CD4-positive, alpha-beta T cell (primary cell): Measurements from ENCODE around the gene PTPRK. TPM values are rescaled to one million over a fixed set of nuclear protein-coding genes. Genes with fewer than 3 reads are reported as not detected.

Experiments used
- ATAC-seq: fragments of 200-7000 bp; cut with Tn5 transposase; one replicate; pipeline ENCODE4 v1.10.0; 2022; ENCODE audit warnings: mild to moderate bottlenecking; ENCODE audit not compliant: poor library complexity
- CTCF ChIA-PET: fragments of 350-600 bp; sonication (Branson Sonifier 250); formaldehyde crosslinking; loops from one replicate; lab custom pipeline; 2021; ENCODE audit warnings: antibody characterized with exemption, inconsistent platforms; lab: Charles Lee
- POLR2A ChIA-PET: fragments of 350-600 bp; sonication (Branson Sonifier 250); formaldehyde crosslinking; loops from one replicate; lab custom pipeline; 2021; ENCODE audit warnings: antibody characterized with exemption, inconsistent platforms; lab: Charles Lee
- DNase-seq, 14 experiments: peaks; one replicate each; pipeline ENCODE4 v3.0.0-alpha.2; 2013 to 2020; ENCODE audit warnings: mixed read lengths in 2 of 14
- H3K27ac ChIP-seq, 2 donors: one replicate each; pipeline versions ENCODE4 v1.5.1 to v1.7.0; 2013; ENCODE audit warnings: low read length in 2 of 2, low read depth in 1 of 2, mild to moderate bottlenecking in 1 of 2
- H3K27me3 ChIP-seq, 2 experiments: 1 replicate in 1 of 2; 2 replicates in 1 of 2; pipeline versions ENCODE4 v1.6.1 to v1.7.0; 2013; ENCODE audit warnings: low read length in 2 of 2, control low read depth in 1 of 2, mild to moderate bottlenecking in 1 of 2, moderate library complexity in 1 of 2; ENCODE audit not compliant: insufficient read depth in 2 of 2, control insufficient read depth in 1 of 2
- H3K36me3 ChIP-seq: one replicate; pipeline ENCODE4 v1.6.1; 2013; ENCODE audit warnings: low read length, control low read depth; ENCODE audit not compliant: insufficient read depth
- H3K4me1 ChIP-seq: one replicate; pipeline ENCODE4 v1.6.1; 2013; ENCODE audit warnings: low read length, control low read depth; ENCODE audit not compliant: insufficient read depth
- H3K4me3 ChIP-seq: one replicate; pipeline ENCODE4 v1.5.1; 2013; ENCODE audit warnings: mild to moderate bottlenecking, low read length, moderate library complexity
- H3K9me3 ChIP-seq, 2 experiments: 1 replicate in 1 of 2; 2 replicates in 1 of 2; pipeline versions ENCODE4 v1.6.1 to v1.7.0; 2013; ENCODE audit warnings: low read length in 2 of 2, mild to moderate bottlenecking in 2 of 2, control low read depth in 1 of 2, moderate library complexity in 1 of 2; ENCODE audit not compliant: control insufficient read depth in 1 of 2, insufficient read depth in 1 of 2
- H3K27ac Mint-ChIP-seq: one replicate; pipeline ENCODE4 v1.8.0; 2020; ENCODE audit warnings: mixed read lengths
- H3K27me3 Mint-ChIP-seq: one replicate; pipeline ENCODE4 v1.8.0; 2021; ENCODE audit warnings: mixed read lengths
- H3K36me3 Mint-ChIP-seq: one replicate; pipeline ENCODE4 v1.8.0; 2021; ENCODE audit warnings: low read depth, mixed read lengths
- H3K4me1 Mint-ChIP-seq: one replicate; pipeline ENCODE4 v1.8.0; 2021; ENCODE audit warnings: low read depth, mixed read lengths
- H3K4me3 Mint-ChIP-seq: one replicate; pipeline ENCODE4 v1.8.0; 2020; ENCODE audit warnings: mild to moderate bottlenecking, mixed read lengths
- H3K9me3 Mint-ChIP-seq: one replicate; pipeline ENCODE4 v1.8.0; 2020; ENCODE audit warnings: mixed read lengths
- intact Hi-C, 2 experiments: fragments of 100-400 bp; cut with DNase I in 1 of 2; cut with micrococcal nuclease in 1 of 2; formaldehyde crosslinking; loops; one replicate each; pipeline versions ENCODE4 v1.15.1 to v1.9.0; 2023 to 2025; cut with DNase I, micrococcal nuclease
- total RNA-seq, 174 experiments: library from RNA in 2 of 174; stranded (reverse) in 2 of 174; gene quantifications; one replicate each; pipeline ENCODE4 v1.2.3 and lab custom pipeline; 2021 to 2026
- TF ChIP-seq, protein P1 (sequence below): fragments of 200-600 bp; IDR thresholded peaks from one replicate; pipeline ENCODE4 v1.8.0; 2022; ENCODE audit warnings: antibody characterized with exemption, mild to moderate bottlenecking

Gene PTPRK
- total RNA-seq, 2 experiments from 2014 or later = 8.4 to 10.3 TPM

DNA sequence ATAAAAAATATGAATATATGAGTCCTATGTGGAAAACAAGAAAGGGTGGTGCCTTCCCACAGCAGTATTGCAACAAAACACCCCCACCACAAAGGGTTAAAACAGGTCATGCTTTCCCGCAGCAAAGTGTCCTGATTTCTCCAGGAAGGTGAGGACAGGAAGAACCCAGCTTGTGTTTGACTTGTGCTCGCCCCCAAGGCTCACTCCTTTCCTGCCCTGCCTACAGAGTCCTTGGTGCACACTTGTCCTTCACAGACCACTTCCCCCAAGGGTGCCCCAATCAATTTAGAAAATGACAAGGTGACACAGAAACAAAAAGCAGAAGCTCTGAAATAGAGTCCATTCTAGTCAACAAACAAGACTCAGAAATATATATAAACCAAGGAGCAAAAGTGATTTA lies 237.4 kb downstream of the PTPRK start:
- Mint-ChIP-seq H3K27ac (no peak overlapping the region), H3K4me1 (peaks cover 7% of the 10 kb centered on the region), H3K27me3 (no peaks in the 10 kb centered on the region), H3K9me3 (no peaks in the 10 kb centered on the region), H3K4me3 (no peak overlapping the region), H3K36me3 (no peaks in the 10 kb centered on the region)
- Histone ChIP-seq H3K27me3 (no peaks in the 10 kb centered on the region), H3K27ac (no peak overlapping the region), H3K36me3 (no peaks in the 10 kb centered on the region), H3K4me3 (no peak overlapping the region), H3K9me3 (no peaks in the 10 kb centered on the region), H3K4me1 (no peaks in the 10 kb centered on the region)
- CTCF ChIA-PET = no interaction called here
- ATAC-seq (no peak), DNase-seq (no peak)
- intact Hi-C loops = no loop called here
- TF ChIP-seq, protein P1, sequence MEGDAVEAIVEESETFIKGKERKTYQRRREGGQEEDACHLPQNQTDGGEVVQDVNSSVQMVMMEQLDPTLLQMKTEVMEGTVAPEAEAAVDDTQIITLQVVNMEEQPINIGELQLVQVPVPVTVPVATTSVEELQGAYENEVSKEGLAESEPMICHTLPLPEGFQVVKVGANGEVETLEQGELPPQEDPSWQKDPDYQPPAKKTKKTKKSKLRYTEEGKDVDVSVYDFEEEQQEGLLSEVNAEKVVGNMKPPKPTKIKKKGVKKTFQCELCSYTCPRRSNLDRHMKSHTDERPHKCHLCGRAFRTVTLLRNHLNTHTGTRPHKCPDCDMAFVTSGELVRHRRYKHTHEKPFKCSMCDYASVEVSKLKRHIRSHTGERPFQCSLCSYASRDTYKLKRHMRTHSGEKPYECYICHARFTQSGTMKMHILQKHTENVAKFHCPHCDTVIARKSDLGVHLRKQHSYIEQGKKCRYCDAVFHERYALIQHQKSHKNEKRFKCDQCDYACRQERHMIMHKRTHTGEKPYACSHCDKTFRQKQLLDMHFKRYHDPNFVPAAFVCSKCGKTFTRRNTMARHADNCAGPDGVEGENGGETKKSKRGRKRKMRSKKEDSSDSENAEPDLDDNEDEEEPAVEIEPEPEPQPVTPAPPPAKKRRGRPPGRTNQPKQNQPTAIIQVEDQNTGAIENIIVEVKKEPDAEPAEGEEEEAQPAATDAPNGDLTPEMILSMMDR = no peak
- POLR2A ChIA-PET = no interaction called here

DNA sequence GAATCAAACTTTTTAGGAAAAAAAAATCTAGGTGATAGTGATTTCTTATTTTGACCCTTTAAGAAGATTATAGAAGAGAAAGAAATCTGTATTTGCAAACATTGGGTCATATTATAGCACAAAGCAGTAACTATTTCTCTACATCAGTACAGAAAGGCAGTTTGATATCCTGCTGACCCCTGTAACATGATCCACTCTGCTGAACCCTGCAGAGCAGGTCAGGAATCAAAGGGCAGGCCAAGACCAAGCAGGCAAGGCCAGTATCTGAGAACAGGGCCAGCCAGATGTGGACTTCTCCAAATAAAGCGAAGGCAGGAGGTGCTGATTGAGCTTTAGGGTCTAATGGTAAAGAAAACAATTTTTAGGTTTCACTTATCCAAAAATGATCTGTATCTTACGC lies 239.4 kb downstream of the PTPRK start:
- TF ChIP-seq, protein P1 = no peak
- no peaks in the 10 kb centered on the region for H3K36me3 Mint-ChIP-seq
- H3K36me3 ChIP-seq = no peaks in the 10 kb centered on the region
- ChIA-PET POLR2A (no interaction called here), CTCF (no interaction called here)
- H3K4me1 ChIP-seq = no peaks in the 10 kb centered on the region
- DNase-seq (no peak), ATAC-seq (no peak)
- H3K4me1 Mint-ChIP-seq = no peaks in the 10 kb centered on the region
- intact Hi-C loops = no loop called here
- no peak overlapping the region for H3K4me3 ChIP-seq
- H3K27ac Mint-ChIP-seq = no peak overlapping the region
- H3K4me3 Mint-ChIP-seq = no peak overlapping the region
- no peak overlapping the region for H3K27ac ChIP-seq
- H3K9me3 Mint-ChIP-seq = no peaks in the 10 kb centered on the region
- no peaks in the 10 kb centered on the region for H3K9me3 ChIP-seq
- H3K27me3 Mint-ChIP-seq = no peaks in the 10 kb centered on the region
- H3K27me3 ChIP-seq = no peaks in the 10 kb centered on the region

DNA sequence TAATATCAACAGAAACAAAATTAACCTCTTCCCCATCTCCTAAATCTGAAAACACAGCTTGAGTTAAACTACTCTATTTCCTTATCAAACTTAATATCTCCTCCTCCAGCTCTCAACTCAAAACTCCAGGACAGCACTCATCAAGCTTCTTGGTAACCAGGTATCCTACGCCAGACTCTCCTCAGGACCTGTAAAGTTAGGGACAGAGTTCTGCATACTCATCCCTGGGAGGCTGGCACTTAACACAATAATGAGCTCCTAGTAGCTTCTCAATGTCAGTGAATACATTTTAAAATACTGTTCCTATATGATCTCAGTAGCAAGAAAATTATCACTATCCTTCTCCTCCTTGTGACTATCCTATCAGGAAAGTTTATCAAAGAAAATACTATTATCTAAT lies 240.3 kb downstream of the PTPRK start:
- no peak overlapping the region for H3K4me3 Mint-ChIP-seq
- no peaks in the 10 kb centered on the region for H3K27me3 ChIP-seq
- no peaks in the 10 kb centered on the region for H3K9me3 Mint-ChIP-seq
- intact Hi-C loops = no loop called here
- no peaks in the 10 kb centered on the region for H3K4me1 Mint-ChIP-seq
- ChIA-PET CTCF (no interaction called here), POLR2A (no interaction called here)
- H3K9me3 ChIP-seq = no peaks in the 10 kb centered on the region
- no peak overlapping the region for H3K27ac Mint-ChIP-seq
- H3K4me1 ChIP-seq = no peaks in the 10 kb centered on the region
- TF ChIP-seq, protein P1 = no peak
- DNase-seq (no peak), ATAC-seq (no peak)
- H3K36me3 Mint-ChIP-seq = no peaks in the 10 kb centered on the region
- H3K36me3 ChIP-seq = no peaks in the 10 kb centered on the region
- H3K27ac ChIP-seq = no peak overlapping the region
- no peaks in the 10 kb centered on the region for H3K27me3 Mint-ChIP-seq
- no peak overlapping the region for H3K4me3 ChIP-seq
